ENCODE measurements around the gene EPHA2. TPM values are rescaled to one million over a fixed set of nuclear protein-coding genes. Genes with fewer than 3 reads are reported as not detected.

The EPHA2 gene
- total RNA-seq, 1 donor = 21.0 TPM

- H3K4me1 ChIP-seq (ENCODE audit: insufficient read depth, low read length) = peaks cover 59% of the 10 kb centered on the region
- H3K4me3 ChIP-seq (ENCODE audit: insufficient read depth, low read length) = no peak overlapping the region
- peak overlapping the region; percentile 18 for H2AFZ ChIP-seq (ENCODE audit: low read length)
- peak overlapping the region; percentile 78 for H3K4me2 ChIP-seq (ENCODE audit: insufficient read depth, low read length)
- H3K27ac ChIP-seq (ENCODE audit: low read depth, low read length) = peak overlapping the region; percentile 81
- no peaks in the 10 kb centered on the region for H3K27me3 ChIP-seq (ENCODE audit: insufficient read depth, low read length)
- H4K20me1 ChIP-seq (ENCODE audit: insufficient read depth, low read length) = no peaks in the 10 kb centered on the region
- no peak for TF ChIP-seq CTCF (IDR thresholded peaks at IDR 0.05; ENCODE audit: extremely low read depth, low read depth, low read length)
- H3K36me3 ChIP-seq (ENCODE audit: insufficient read depth, low read length) = no peaks in the 10 kb centered on the region
- peak; percentile 95 for DNase-seq (ENCODE audit: insufficient read length, low spot score, missing footprints)
- H3K9me3 ChIP-seq (ENCODE audit: low read depth, low read length) = no peaks in the 10 kb centered on the region
- H3K79me2 ChIP-seq (ENCODE audit: insufficient read depth, low read length) = no peaks in the 10 kb centered on the region
Observed at GRCh38 chr1:16175610-16176553, 20.0 kb upstream of the EPHA2 start.

- Histone ChIP-seq H3K36me3 (ENCODE audit: insufficient read depth, low read length) (no peaks in the 10 kb centered on the region), H2AFZ (ENCODE audit: low read length) (no peak overlapping the region), H3K4me2 (ENCODE audit: insufficient read depth, low read length) (no peak overlapping the region), H3K79me2 (ENCODE audit: insufficient read depth, low read length) (no peaks in the 10 kb centered on the region), H3K9me3 (ENCODE audit: low read depth, low read length) (no peaks in the 10 kb centered on the region), H3K4me3 (ENCODE audit: insufficient read depth, low read length) (no peak overlapping the region), H3K4me1 (ENCODE audit: insufficient read depth, low read length) (peaks cover 51% of the 10 kb centered on the region), H3K27me3 (ENCODE audit: insufficient read depth, low read length) (no peaks in the 10 kb centered on the region), H3K27ac (ENCODE audit: low read depth, low read length) (peak overlapping the region; percentile 81), H4K20me1 (ENCODE audit: insufficient read depth, low read length) (no peaks in the 10 kb centered on the region)
- peak; percentile 61 for DNase-seq (ENCODE audit: insufficient read length, low spot score, missing footprints)
- no peak for TF ChIP-seq CTCF (IDR thresholded peaks at IDR 0.05; ENCODE audit: extremely low read depth, low read depth, low read length)
Observed at GRCh38 chr1:16174886-16175598, 19.2 kb upstream of the EPHA2 start.

GRCh38 chr1:16174261-16174868 lies 18.5 kb upstream of the EPHA2 start:
- no peak overlapping the region for H2AFZ ChIP-seq (ENCODE audit: low read length)
- TF ChIP-seq CTCF (IDR thresholded peaks at IDR 0.05; ENCODE audit: extremely low read depth, low read depth, low read length) = no peak
- H3K4me2 ChIP-seq (ENCODE audit: insufficient read depth, low read length) = no peak overlapping the region
- H3K4me1 ChIP-seq (ENCODE audit: insufficient read depth, low read length) = peaks cover 51% of the 10 kb centered on the region
- H3K4me3 ChIP-seq (ENCODE audit: insufficient read depth, low read length) = no peak overlapping the region
- no peaks in the 10 kb centered on the region for H4K20me1 ChIP-seq (ENCODE audit: insufficient read depth, low read length)
- no peaks in the 10 kb centered on the region for H3K9me3 ChIP-seq (ENCODE audit: low read depth, low read length)
- no peaks in the 10 kb centered on the region for H3K79me2 ChIP-seq (ENCODE audit: insufficient read depth, low read length)
- H3K27me3 ChIP-seq (ENCODE audit: insufficient read depth, low read length) = no peaks in the 10 kb centered on the region
- DNase-seq (ENCODE audit: insufficient read length, low spot score, missing footprints) = peak; percentile 70
- no peaks in the 10 kb centered on the region for H3K36me3 ChIP-seq (ENCODE audit: insufficient read depth, low read length)
- H3K27ac ChIP-seq (ENCODE audit: low read depth, low read length) = no peak overlapping the region

Data from osteoblast (primary cell).